Measurements from ENCODE around the gene PTPN6. TPM values are rescaled to one million over a fixed set of nuclear protein-coding genes. Genes with fewer than 3 reads are reported as not detected.

The PTPN6 gene
- total RNA-seq, 4 donors from 2014 or later = 19.8 to 42.3 (median 35.9) TPM

GRCh38 chr12:6916426-6917200 is 34.5 kb upstream of the PTPN6 start:
- no peak for ATAC-seq (ENCODE audit: low FRiP score)
- no peak for TF ChIP-seq CTCF (IDR thresholded peaks at IDR 0.05)
- DNase-seq (ENCODE audit: low spot score) = no peak

- no peak for TF ChIP-seq CTCF (IDR thresholded peaks at IDR 0.05)
- ATAC-seq (ENCODE audit: low FRiP score) = no peak
- no peak for DNase-seq (ENCODE audit: low spot score)
Measured at GRCh38 chr12:6917491-6918231, 33.5 kb upstream of the PTPN6 start.

- TF ChIP-seq CTCF (IDR thresholded peaks at IDR 0.05) = no peak
- DNase-seq (ENCODE audit: low spot score) (no peak), ATAC-seq (ENCODE audit: low FRiP score) (no peak)
Measured at GRCh38 chr12:6919588-6919987, 31.6 kb upstream of the PTPN6 start.

GRCh38 chr12:6921539-6921938 is 29.6 kb upstream of the PTPN6 start:
- no peak for ATAC-seq (ENCODE audit: low FRiP score)

GRCh38 chr12:6921996-6922946 is 28.9 kb upstream of the PTPN6 start:
- ATAC-seq (ENCODE audit: low FRiP score) (no peak), DNase-seq (ENCODE audit: low spot score) (no peak)
- TF ChIP-seq CTCF (IDR thresholded peaks at IDR 0.05) = no peak

More at GRCh38 chr12:6921539-6921938, 29.6 kb upstream of the PTPN6 start:
- DNase-seq (ENCODE audit: low spot score) = no peak
- TF ChIP-seq CTCF (IDR thresholded peaks at IDR 0.05) = no peak

- DNase-seq (ENCODE audit: low spot score) (no peak), ATAC-seq (ENCODE audit: low FRiP score) (no peak)
- no peak for TF ChIP-seq CTCF (IDR thresholded peaks at IDR 0.05)
Measured at GRCh38 chr12:6923003-6923732, 28.0 kb upstream of the PTPN6 start.

Measured in omental fat pad (tissue), 4 donors.